Mesenchymal stem cell (in vitro differentiated cells and primary cell): Measurements from ENCODE around the gene BCL2.

Experiments
- DNase-seq: peaks from one replicate; pipeline ENCODE4 v3.0.0-alpha.2; 2013
- H2AFZ ChIP-seq: one replicate; pipeline ENCODE4 v1.6.1; 2013; ENCODE audit warnings: low read depth, mild to moderate bottlenecking, control low read depth, inconsistent platforms, low read length, moderate library complexity
- H2AK5ac ChIP-seq: 2 replicates; pipeline ENCODE4 v1.6.1; 2013; ENCODE audit warnings: low read length, moderate library complexity, mild to moderate bottlenecking, inconsistent platforms; ENCODE audit not compliant: severe bottlenecking
- H2BK120ac ChIP-seq: one replicate; pipeline ENCODE4 v1.6.1; 2013; ENCODE audit warnings: low read depth, mild to moderate bottlenecking, inconsistent platforms, low read length, moderate library complexity
- H2BK12ac ChIP-seq, 2 experiments: one replicate each; pipeline ENCODE4 v1.6.1; 2013; ENCODE audit warnings: inconsistent platforms in 2 of 2, low read length in 2 of 2, mild to moderate bottlenecking in 2 of 2, moderate library complexity in 2 of 2, control low read depth in 1 of 2
- H2BK15ac ChIP-seq: one replicate; pipeline ENCODE4 v1.6.1; 2013; ENCODE audit warnings: mild to moderate bottlenecking, low read depth, inconsistent platforms; ENCODE audit not compliant: poor library complexity, severe bottlenecking
- H2BK5ac ChIP-seq: 2 replicates; pipeline ENCODE4 v1.6.1; 2013; ENCODE audit warnings: low read depth, mild to moderate bottlenecking, low read length, control low read depth, inconsistent platforms; ENCODE audit not compliant: poor library complexity, severe bottlenecking
- H3K14ac ChIP-seq, 2 experiments: one replicate each; pipeline ENCODE4 v1.6.1; 2013; ENCODE audit warnings: inconsistent platforms in 2 of 2, low read length in 2 of 2, control low read depth in 1 of 2, mild to moderate bottlenecking in 1 of 2, moderate library complexity in 1 of 2
- H3K18ac ChIP-seq, 2 experiments: one replicate each; pipeline ENCODE4 v1.6.1; 2013; ENCODE audit warnings: inconsistent platforms in 2 of 2, low read length in 2 of 2, control low read depth in 1 of 2, low read depth in 1 of 2, mild to moderate bottlenecking in 1 of 2
- H3K23ac ChIP-seq, 2 experiments: one replicate each; pipeline ENCODE4 v1.6.1; 2013; ENCODE audit warnings: inconsistent platforms in 2 of 2, low read length in 2 of 2, mild to moderate bottlenecking in 2 of 2, moderate library complexity in 2 of 2, control low read depth in 1 of 2
- H3K27ac ChIP-seq: 2 replicates; pipeline ENCODE4 v1.5.1; 2013; ENCODE audit warnings: mild to moderate bottlenecking, moderate library complexity, low read length, control low read depth, inconsistent platforms; ENCODE audit not compliant: poor library complexity, severe bottlenecking
- H3K27me3 ChIP-seq, 2 experiments: 2 replicates each; pipeline versions ENCODE4 v1.6.1 to v1.7.0; 2013; ENCODE audit warnings: low read length in 2 of 2, mild to moderate bottlenecking in 2 of 2, moderate library complexity in 2 of 2, control low read depth in 1 of 2, inconsistent platforms in 1 of 2; ENCODE audit not compliant: control insufficient read depth in 1 of 2, insufficient read depth in 1 of 2
- H3K36me3 ChIP-seq, 2 experiments: 2 replicates each; pipeline versions ENCODE4 v1.6.1 to v1.7.0; 2013; ENCODE audit warnings: low read length in 2 of 2, control low read depth in 1 of 2, inconsistent platforms in 1 of 2, low read depth in 1 of 2, mild to moderate bottlenecking in 1 of 2; ENCODE audit not compliant: insufficient read depth in 2 of 2, control insufficient read depth in 1 of 2
- H3K4ac ChIP-seq, 2 experiments: one replicate each; pipeline ENCODE4 v1.6.1; 2013; ENCODE audit warnings: inconsistent platforms in 2 of 2, low read length in 2 of 2, mild to moderate bottlenecking in 2 of 2, moderate library complexity in 2 of 2, control low read depth in 1 of 2, low read depth in 1 of 2
- H3K4me1 ChIP-seq: 2 replicates; pipeline ENCODE4 v1.6.1; 2013; ENCODE audit warnings: low read depth, low read length, control low read depth; ENCODE audit not compliant: control insufficient read depth, insufficient read depth
- H3K4me2 ChIP-seq: 2 replicates; pipeline ENCODE4 v1.6.1; 2013; ENCODE audit warnings: low read length, mild to moderate bottlenecking, inconsistent platforms; ENCODE audit not compliant: poor library complexity, severe bottlenecking
- H3K4me3 ChIP-seq, 2 experiments: 2 replicates each; pipeline versions ENCODE4 v1.5.1 to v1.7.0; 2013; ENCODE audit warnings: low read length in 2 of 2, mild to moderate bottlenecking in 2 of 2, control low read depth in 1 of 2, low read depth in 1 of 2; ENCODE audit not compliant: insufficient read depth in 1 of 2
- H3K79me1 ChIP-seq: replicated peaks from 2 replicates; pipeline ENCODE4 v1.6.1; 2013; ENCODE audit warnings: mild to moderate bottlenecking, control low read depth, low read length, inconsistent platforms; ENCODE audit not compliant: poor library complexity, severe bottlenecking
- H3K9ac ChIP-seq: 2 replicates; pipeline ENCODE4 v1.7.0; 2013; ENCODE audit warnings: mild to moderate bottlenecking, low read length, moderate library complexity
- H3K9me3 ChIP-seq: 2 replicates; pipeline ENCODE4 v1.7.0; 2013; ENCODE audit warnings: mild to moderate bottlenecking, low read length; ENCODE audit not compliant: control insufficient read depth
- H4K8ac ChIP-seq: one replicate; pipeline ENCODE4 v1.6.1; 2013; ENCODE audit warnings: inconsistent platforms, mild to moderate bottlenecking, low read length, moderate library complexity
- H4K91ac ChIP-seq: one replicate; pipeline ENCODE4 v1.6.1; 2013; ENCODE audit warnings: mild to moderate bottlenecking, low read length, inconsistent platforms
- WGBS: methylation state at CpG from one replicate; pipeline ENCODE4 v1.1.7; 2013; ENCODE audit warnings: mixed read lengths; 5-methylcytosine and 5-hydroxymethylcytosine counted together

BCL2 gene

GRCh38 chr18:63180971-63181376 lies 138.6 kb downstream of the BCL2 start:
- H2BK120ac ChIP-seq: no peak overlapping the region
- no peak overlapping the region for H3K9ac ChIP-seq
- H3K4ac ChIP-seq: no peak overlapping the region
- no peak overlapping the region for H3K18ac ChIP-seq
- no peak overlapping the region for H3K4me3 ChIP-seq
- no peak overlapping the region for H3K14ac ChIP-seq
- 87% methylated on average over 5 of the region's 5 CpGs for WGBS
- peaks cover 19% of the 10 kb centered on the region in 2 experiments for H3K27me3 ChIP-seq
- peaks cover 5% of the 10 kb centered on the region for H3K4me1 ChIP-seq
- no peak overlapping the region for H4K8ac ChIP-seq
- no peak overlapping the region for H3K4me2 ChIP-seq
- H2BK12ac ChIP-seq: no peak overlapping the region
- H2BK5ac ChIP-seq: no peak overlapping the region
- DNase-seq: no peak
- peaks cover 2% of the 10 kb centered on the region for H3K79me1 ChIP-seq
- no peaks in the 10 kb centered on the region for H3K9me3 ChIP-seq
- no peaks in the 10 kb centered on the region for H3K36me3 ChIP-seq
- H3K23ac ChIP-seq: no peak overlapping the region
- no peak overlapping the region for H2BK15ac ChIP-seq
- H2AK5ac ChIP-seq: no peak overlapping the region
- H2AFZ ChIP-seq: no peak overlapping the region
- no peak overlapping the region for H3K27ac ChIP-seq
- H4K91ac ChIP-seq: no peak overlapping the region

- no peak overlapping the region for H3K23ac ChIP-seq
- no peak overlapping the region for H3K4me3 ChIP-seq
- no peak overlapping the region for H3K4me2 ChIP-seq
- H2BK5ac ChIP-seq: no peak overlapping the region
- no peak overlapping the region for H2AFZ ChIP-seq
- no peaks in the 10 kb centered on the region for H3K9me3 ChIP-seq
- H2BK120ac ChIP-seq: no peak overlapping the region
- no peak overlapping the region for H4K8ac ChIP-seq
- no peak overlapping the region for H3K9ac ChIP-seq
- no peak overlapping the region for H2BK12ac ChIP-seq
- no peak overlapping the region for H2BK15ac ChIP-seq
- WGBS: 92% methylated on average over 9 of the region's 11 CpGs
- H3K27me3 ChIP-seq: peaks cover 19% of the 10 kb centered on the region in 2 experiments
- no peak overlapping the region for H3K18ac ChIP-seq
- no peak overlapping the region for H3K27ac ChIP-seq
- H3K4ac ChIP-seq: no peak overlapping the region
- H2AK5ac ChIP-seq: no peak overlapping the region
- no peak overlapping the region for H3K14ac ChIP-seq
- H3K36me3 ChIP-seq: no peaks in the 10 kb centered on the region
- H3K4me1 ChIP-seq: peaks cover 5% of the 10 kb centered on the region
- peaks cover 2% of the 10 kb centered on the region for H3K79me1 ChIP-seq
- no peak overlapping the region for H4K91ac ChIP-seq
- no peak for DNase-seq
Measured at GRCh38 chr18:63180321-63180720, 139.2 kb downstream of the BCL2 start.

DNA sequence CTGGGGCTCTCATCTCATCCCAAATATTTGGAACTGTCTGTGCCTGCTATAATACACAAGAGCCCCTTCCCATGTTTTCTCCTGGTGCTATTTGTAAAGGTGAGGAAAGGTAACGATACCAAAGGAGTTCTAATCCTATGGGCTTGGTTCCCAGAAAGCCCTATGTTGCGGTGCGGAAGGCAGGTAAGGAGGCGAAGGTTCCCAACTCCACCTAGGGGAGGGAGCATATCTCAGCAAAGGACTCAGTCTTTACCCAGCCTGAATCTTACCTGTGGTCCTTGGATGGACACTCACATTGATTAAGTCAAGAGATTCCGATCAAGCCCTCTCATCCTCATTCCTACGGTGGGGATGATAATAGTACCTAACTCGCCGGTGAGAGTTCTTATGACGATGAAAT lies 140.1 kb downstream of the BCL2 start:
- Histone ChIP-seq H2AK5ac (no peak overlapping the region), H3K18ac (no peak overlapping the region), H3K4me1 (peaks cover 5% of the 10 kb centered on the region), H3K4me3 (no peak overlapping the region), H3K27me3 (peaks cover 19% of the 10 kb centered on the region in 2 experiments), H3K4me2 (no peak overlapping the region), H3K14ac (no peak overlapping the region), H3K36me3 (no peaks in the 10 kb centered on the region), H2BK15ac (no peak overlapping the region), H2BK120ac (no peak overlapping the region), H4K8ac (no peak overlapping the region), H2BK12ac (no peak overlapping the region), H2BK5ac (no peak overlapping the region), H3K4ac (no peak overlapping the region), H4K91ac (no peak overlapping the region), H3K27ac (no peak overlapping the region), H3K9me3 (peaks cover 4% of the 10 kb centered on the region), H3K23ac (no peak overlapping the region), H2AFZ (no peak overlapping the region), H3K79me1 (peaks cover 3% of the 10 kb centered on the region), H3K9ac (no peak overlapping the region)
- DNase-seq: no peak
- WGBS: 94% methylated on average over 9 of the region's 9 CpGs

DNA sequence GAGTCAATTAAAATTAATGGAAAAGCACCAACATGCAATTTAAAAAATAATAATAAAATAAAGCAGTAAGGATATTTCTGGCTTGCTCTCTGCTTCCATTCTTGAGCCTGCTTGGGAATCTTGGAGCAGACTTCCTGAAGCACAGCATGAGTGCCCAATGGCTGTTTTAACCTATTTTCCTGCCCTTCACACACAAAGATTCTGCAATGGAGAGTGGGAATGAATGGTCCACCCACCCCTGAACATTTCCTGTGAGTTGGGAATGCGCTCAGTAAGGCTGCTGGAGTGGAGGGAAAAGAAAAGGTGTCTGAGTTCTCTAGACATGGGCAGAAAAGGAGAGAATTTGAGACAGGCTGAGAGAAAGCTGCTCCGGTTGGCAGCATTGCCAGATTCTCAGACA lies 140.6 kb downstream of the BCL2 start:
- 88% methylated on average over 2 of the region's 2 CpGs for WGBS
- Histone ChIP-seq H3K23ac (no peak overlapping the region), H2AFZ (no peak overlapping the region), H3K27ac (no peak overlapping the region), H2BK120ac (no peak overlapping the region), H3K9ac (peak overlapping the region; percentile 79), H3K79me1 (peaks cover 3% of the 10 kb centered on the region), H3K9me3 (peaks cover 4% of the 10 kb centered on the region), H2BK15ac (no peak overlapping the region), H4K8ac (no peak overlapping the region), H2BK5ac (no peak overlapping the region), H3K14ac (no peak overlapping the region), H4K91ac (no peak overlapping the region), H3K4me3 (peak overlapping the region in 1 of 2 experiments; percentile 70), H2BK12ac (no peak overlapping the region), H3K18ac (no peak overlapping the region), H3K4me1 (peaks cover 5% of the 10 kb centered on the region), H3K36me3 (no peaks in the 10 kb centered on the region), H3K27me3 (peaks cover 19% of the 10 kb centered on the region in 2 experiments), H3K4ac (no peak overlapping the region), H2AK5ac (no peak overlapping the region), H3K4me2 (no peak overlapping the region)
- no peak for DNase-seq
